A549 (cell line): Measurements from ENCODE around the gene GRK6. TPM values are rescaled to one million over a fixed set of nuclear protein-coding genes. Genes with fewer than 3 reads are reported as not detected.

Experiments
- BCL3 ChIP-seq: fragments of >200 bp; sonication (Bioruptor Twin); formaldehyde crosslinking; IDR thresholded peaks from 3 replicates; pipeline ENCODE4 v1.6.1; 2016
- BHLHE40 ChIP-seq: IDR thresholded peaks from 2 replicates; pipeline ENCODE4 v1.6.1; 2012; ENCODE audit warnings: low read depth, low read length, inconsistent platforms
- CBX8 ChIP-seq: fragments of 200-600 bp; sonication (generic); IDR thresholded peaks from 2 replicates; pipeline ENCODE4 v1.6.1; 2016
- CHD2 ChIP-seq: fragments of 150-350 bp; IDR thresholded peaks from 2 replicates; pipeline ENCODE4 v1.6.1; 2014; ENCODE audit warnings: low read length; ENCODE audit not compliant: partially characterized antibody
- CHD4 ChIP-seq: fragments of 200-600 bp; sonication (generic); IDR thresholded peaks from 2 replicates; pipeline ENCODE4 v1.6.1; 2016; ENCODE audit warnings: antibody characterized with exemption, mild to moderate bottlenecking, borderline replicate concordance
- E2F6 ChIP-seq: IDR thresholded peaks from 2 replicates; pipeline ENCODE4 v1.6.1; 2012; ENCODE audit warnings: low read depth, borderline replicate concordance
- EHMT2 ChIP-seq: fragments of 200-600 bp; sonication (generic); IDR thresholded peaks from 2 replicates; pipeline ENCODE4 v1.6.1; 2016; ENCODE audit warnings: antibody characterized with exemption, low read depth, mild to moderate bottlenecking, moderate library complexity
- ESRRA ChIP-seq: fragments of 150-350 bp; IDR thresholded peaks from 2 replicates; pipeline ENCODE4 v1.6.1; 2014; ENCODE audit warnings: mild to moderate bottlenecking, low read length, borderline replicate concordance
- FOSB ChIP-seq: fragments of 250-450 bp; sonication (Bioruptor Pico); IDR thresholded peaks from 2 replicates; pipeline ENCODE4 v1.5.0; 2020; ENCODE audit warnings: mild to moderate bottlenecking, moderate library complexity
- HDAC2 ChIP-seq: fragments of 200-600 bp; sonication (generic); IDR thresholded peaks from 2 replicates; pipeline ENCODE4 v1.6.1; 2016
- HEYL ChIP-seq: fragments of 250-450 bp; sonication (Bioruptor Pico); IDR thresholded peaks from 2 replicates; pipeline ENCODE4 v1.8.0; 2021; ENCODE audit warnings: mild to moderate bottlenecking, moderate library complexity
- HOXA7 ChIP-seq: fragments of 250-450 bp; sonication (Bioruptor Pico); IDR thresholded peaks from 2 replicates; pipeline ENCODE4 v1.5.0; 2020; ENCODE audit warnings: mild to moderate bottlenecking, moderate library complexity
- HOXB13 ChIP-seq: fragments of 250-450 bp; sonication (Bioruptor Pico); IDR thresholded peaks from 2 replicates; pipeline ENCODE4 v1.5.0; 2020; ENCODE audit warnings: low read depth, mild to moderate bottlenecking, moderate library complexity
- HOXB5 ChIP-seq: fragments of 250-450 bp; sonication (Bioruptor Pico); IDR thresholded peaks from 2 replicates; pipeline ENCODE4 v1.5.0; 2020; ENCODE audit warnings: mild to moderate bottlenecking, moderate library complexity
- JUN ChIP-seq, 2 experiments: fragments of >200 bp; sonication (Bioruptor Twin); formaldehyde crosslinking; IDR thresholded peaks; 2 replicates in 1 of 2; 3 replicates in 1 of 2; pipeline ENCODE4 v1.6.1; 2016 to 2017
- JUNB ChIP-seq: fragments of >200 bp; sonication (Bioruptor Twin); formaldehyde crosslinking; IDR thresholded peaks from 2 replicates; pipeline ENCODE4 v1.6.1; 2016
- KDM1A ChIP-seq: fragments of 200-600 bp; sonication (generic); IDR thresholded peaks from 2 replicates; pipeline ENCODE4 v1.6.1; 2016; ENCODE audit warnings: low read depth, mild to moderate bottlenecking
- MAFK ChIP-seq: fragments of 450-650 bp; IDR thresholded peaks from 2 replicates; pipeline ENCODE4 v1.6.1; 2014; ENCODE audit not compliant: partially characterized antibody
- MAZ ChIP-seq: fragments of 150-350 bp; IDR thresholded peaks from 2 replicates; pipeline ENCODE4 v1.6.1; 2014; ENCODE audit warnings: antibody characterized with exemption, low read depth, low read length, borderline replicate concordance
- PBX3 ChIP-seq: IDR thresholded peaks from 2 replicates; pipeline ENCODE4 v1.6.1; 2012
- PHF8 ChIP-seq: fragments of 200-600 bp; sonication (generic); IDR thresholded peaks from 2 replicates; pipeline ENCODE4 v1.6.1; 2016; ENCODE audit warnings: low read depth, mild to moderate bottlenecking, antibody characterized with exemption, moderate library complexity, borderline replicate concordance
- POLR2AphosphoS2 ChIP-seq: conservative IDR thresholded peaks from 2 replicates; pipeline ENCODE4 v1.6.1; 2012; ENCODE audit warnings: low read length, improper control_type of control experiment, inconsistent platforms
- RARB ChIP-seq: fragments of 250-450 bp; sonication (Bioruptor Pico); IDR thresholded peaks from 2 replicates; pipeline ENCODE4 v1.8.0; 2021; ENCODE audit warnings: mild to moderate bottlenecking, moderate library complexity
- RNF2 ChIP-seq: fragments of 200-600 bp; sonication (generic); IDR thresholded peaks from 2 replicates; pipeline ENCODE4 v1.6.1; 2016; ENCODE audit warnings: low read depth, mild to moderate bottlenecking, antibody characterized with exemption, moderate library complexity, borderline replicate concordance
- SMC3 ChIP-seq: fragments of >200 bp; sonication (Bioruptor Twin); formaldehyde crosslinking; IDR thresholded peaks from 3 replicates; pipeline ENCODE4 v1.6.1; 2018; ENCODE audit warnings: inconsistent platforms
- SREBF2 ChIP-seq: fragments of 450-650 bp; IDR thresholded peaks from 2 replicates; pipeline ENCODE4 v1.6.1; 2014; ENCODE audit warnings: mild to moderate bottlenecking, moderate library complexity
- TP53 ChIP-seq: fragments of 250-450 bp; sonication (Bioruptor Pico); IDR thresholded peaks from 2 replicates; pipeline ENCODE4 v1.5.0; 2021; ENCODE audit warnings: mild to moderate bottlenecking, moderate library complexity
- ZC3H11A ChIP-seq: fragments of 450-650 bp; IDR thresholded peaks from 2 replicates; pipeline ENCODE4 v1.6.1; 2014; ENCODE audit warnings: antibody characterized with exemption, mild to moderate bottlenecking
- ZNF302 ChIP-seq: fragments of 250-450 bp; sonication (Bioruptor Pico); IDR thresholded peaks from 2 replicates; pipeline ENCODE4 v1.9.0; 2021; ENCODE audit warnings: inconsistent platforms, mild to moderate bottlenecking, moderate library complexity
- polyA plus RNA-seq, 4 experiments: library from polyadenylated mRNA; depleted of rRNA in 3 of 4; stranded (reverse); fragments of >200 nt; fragmentation: RNase III in 1 of 4; extraction: RNeasy Plus Mini Kit Qiagen cat#74134 plus additional on column Dnase treatment in 1 of 4; gene quantifications; 2 replicates in 3 of 4; 3 replicates in 1 of 4; pipeline ENCODE4 v1.2.3, GENCODE V29; 2011 to 2017

Gene GRK6
- polyA plus RNA-seq, 2 of the 4 experiments (the other 2 are of a cell fraction): 20.1 to 28.8 TPM

- TF ChIP-seq HEYL: no peak
- TF ChIP-seq HOXB13 (CRISPR knock-in tag): no peak
- TF ChIP-seq CHD4: no peak
- no peak for TF ChIP-seq MAZ
- no peak for TF ChIP-seq ZC3H11A
- TF ChIP-seq BHLHE40: no peak
- no peak for TF ChIP-seq PHF8
- 0 out of 2 replicates have a peak, but pooled peaks have one; percentile 33 for TF ChIP-seq POLR2AphosphoS2
- no peak for TF ChIP-seq FOSB (CRISPR knock-in tag)
- TF ChIP-seq JUNB: no peak
- peak; percentile 66 for TF ChIP-seq PBX3
- TF ChIP-seq CBX8: no peak
- no peak for TF ChIP-seq HDAC2
- peak; percentile 71; the same call in 1 of the 2 replicates for TF ChIP-seq RNF2
- no peak for TF ChIP-seq E2F6
- peak; percentile 20; the same call in 1 of the 2 replicates for TF ChIP-seq RARB (CRISPR knock-in tag)
- no peak for TF ChIP-seq CHD2
- TF ChIP-seq HOXA7 (CRISPR knock-in tag): no peak
- peak; percentile 48; the same call in 1 of the 2 replicates for TF ChIP-seq TP53 (CRISPR knock-in tag)
- TF ChIP-seq ESRRA: no peak
- TF ChIP-seq ZNF302 (CRISPR knock-in tag): no peak
- TF ChIP-seq SMC3: peak; percentile 74
- TF ChIP-seq EHMT2: no peak
- TF ChIP-seq HOXB5 (CRISPR knock-in tag): no peak
- no peak for TF ChIP-seq SREBF2
- TF ChIP-seq JUN (IDR thresholded peaks at IDR 0.05): peak; percentile 41 to 44; a peak in 3 of 5 replicates
- no peak for TF ChIP-seq MAFK
- TF ChIP-seq BCL3: no peak
- TF ChIP-seq KDM1A: no peak
Observed at GRCh38 chr5:177455661-177456590, 29.4 kb downstream of the GRK6 start (continued).
